T-helper 17 cell (primary cell): ENCODE data around the gene COL26A1. TPM values are rescaled to one million over a fixed set of nuclear protein-coding genes. Genes with fewer than 3 reads are reported as not detected.
"Not testable (repeated sequence)": the region's sequence is repeated elsewhere in the genome, so short reads cannot be mapped to it uniquely, and the experiment has no call there.

Experiments
- ATAC-seq: fragments of 150-1000 bp; cut with Tn5 transposase; 2 replicates; pipeline ENCODE4 v1.10.0; 2021; ENCODE audit warnings: mild to moderate bottlenecking, moderate library complexity
- DNase-seq, 3 donors: peaks; one replicate each; pipeline versions ENCODE4 v3.0.0 to v3.0.0-alpha.2; 2020 to 2021
- H3K9me3 ChIP-seq: one replicate; pipeline ENCODE4 v1.7.0; 2013; ENCODE audit warnings: low read length, mild to moderate bottlenecking; ENCODE audit not compliant: control insufficient read depth, poor library complexity, severe bottlenecking
- H3K27ac Mint-ChIP-seq: one replicate; pipeline ENCODE4 v1.8.0; 2022; ENCODE audit warnings: mild to moderate bottlenecking, moderate library complexity, mixed read lengths
- H3K27me3 Mint-ChIP-seq: one replicate; pipeline ENCODE4 v1.8.0; 2022; ENCODE audit warnings: mixed read lengths
- H3K36me3 Mint-ChIP-seq: one replicate; pipeline ENCODE4 v1.8.0; 2022; ENCODE audit warnings: low read depth, mixed read lengths
- H3K4me1 Mint-ChIP-seq: one replicate; pipeline ENCODE4 v1.8.0; 2022; ENCODE audit warnings: mild to moderate bottlenecking, mixed read lengths
- H3K4me3 Mint-ChIP-seq: one replicate; pipeline ENCODE4 v1.8.0; 2022; ENCODE audit warnings: mild to moderate bottlenecking, moderate library complexity, mixed read lengths
- total RNA-seq, 4 donors: library from RNA in 2 of 4; stranded (reverse) in 2 of 4; gene quantifications; one replicate each; pipeline ENCODE4 v1.2.3 and lab custom pipeline; 2022 to 2026

COL26A1 gene
- total RNA-seq, 2 donors from 2014 or later: not detected

GRCh38 chr7:101598986-101599771 lies 236.5 kb downstream of the COL26A1 start:
- DNase-seq: no peak
- H3K9me3 ChIP-seq: no peaks in the 10 kb centered on the region
- no peak overlapping the region for H3K27ac Mint-ChIP-seq
- no peaks in the 10 kb centered on the region for H3K36me3 Mint-ChIP-seq
- no peak for ATAC-seq
- peaks cover 3% of the 10 kb centered on the region for H3K4me1 Mint-ChIP-seq
- H3K27me3 Mint-ChIP-seq: peaks cover 6% of the 10 kb centered on the region
- no peak overlapping the region for H3K4me3 Mint-ChIP-seq

GRCh38 chr7:101599787-101600186 lies 237.1 kb downstream of the COL26A1 start:
- DNase-seq (no peak), ATAC-seq (no peak)
- no peaks in the 10 kb centered on the region for H3K9me3 ChIP-seq
- Mint-ChIP-seq H3K36me3 (no peaks in the 10 kb centered on the region), H3K27me3 (peaks cover 6% of the 10 kb centered on the region), H3K4me3 (no peak overlapping the region), H3K4me1 (peaks cover under 1% of the 10 kb centered on the region), H3K27ac (no peak overlapping the region)

GRCh38 chr7:101602082-101602481 lies 239.4 kb downstream of the COL26A1 start:
- peaks cover 6% of the 10 kb centered on the region for H3K27me3 Mint-ChIP-seq
- ATAC-seq (no peak), DNase-seq (no peak)
- H3K27ac Mint-ChIP-seq: no peak overlapping the region
- no peaks in the 10 kb centered on the region for H3K4me1 Mint-ChIP-seq
- no peak overlapping the region for H3K4me3 Mint-ChIP-seq
- H3K9me3 ChIP-seq: no peaks in the 10 kb centered on the region
- no peaks in the 10 kb centered on the region for H3K36me3 Mint-ChIP-seq

- Mint-ChIP-seq H3K27ac (no peak overlapping the region), H3K4me3 (no peak overlapping the region), H3K4me1 (no peaks in the 10 kb centered on the region), H3K36me3 (no peaks in the 10 kb centered on the region), H3K27me3 (peaks cover 6% of the 10 kb centered on the region)
- ATAC-seq: peak; percentile 81
- no peaks in the 10 kb centered on the region for H3K9me3 ChIP-seq
- peak; percentile 34 to 66 (median 46) for DNase-seq
Observed at GRCh38 chr7:101602484-101603241, 240.0 kb downstream of the COL26A1 start.

GRCh38 chr7:101604331-101604933 lies 241.8 kb downstream of the COL26A1 start:
- Mint-ChIP-seq H3K4me3 (no peak overlapping the region), H3K27me3 (peaks cover 6% of the 10 kb centered on the region), H3K4me1 (no peaks in the 10 kb centered on the region), H3K36me3 (no peaks in the 10 kb centered on the region), H3K27ac (no peak overlapping the region)
- DNase-seq (no peak), ATAC-seq (no peak)
- no peaks in the 10 kb centered on the region for H3K9me3 ChIP-seq

GRCh38 chr7:101604934-101605332 lies 242.3 kb downstream of the COL26A1 start:
- not testable (repeated sequence) for H3K4me1 Mint-ChIP-seq, DNase-seq, H3K27ac Mint-ChIP-seq, ATAC-seq, H3K27me3 Mint-ChIP-seq, H3K4me3 Mint-ChIP-seq, H3K36me3 Mint-ChIP-seq, H3K9me3 ChIP-seq

DNA sequence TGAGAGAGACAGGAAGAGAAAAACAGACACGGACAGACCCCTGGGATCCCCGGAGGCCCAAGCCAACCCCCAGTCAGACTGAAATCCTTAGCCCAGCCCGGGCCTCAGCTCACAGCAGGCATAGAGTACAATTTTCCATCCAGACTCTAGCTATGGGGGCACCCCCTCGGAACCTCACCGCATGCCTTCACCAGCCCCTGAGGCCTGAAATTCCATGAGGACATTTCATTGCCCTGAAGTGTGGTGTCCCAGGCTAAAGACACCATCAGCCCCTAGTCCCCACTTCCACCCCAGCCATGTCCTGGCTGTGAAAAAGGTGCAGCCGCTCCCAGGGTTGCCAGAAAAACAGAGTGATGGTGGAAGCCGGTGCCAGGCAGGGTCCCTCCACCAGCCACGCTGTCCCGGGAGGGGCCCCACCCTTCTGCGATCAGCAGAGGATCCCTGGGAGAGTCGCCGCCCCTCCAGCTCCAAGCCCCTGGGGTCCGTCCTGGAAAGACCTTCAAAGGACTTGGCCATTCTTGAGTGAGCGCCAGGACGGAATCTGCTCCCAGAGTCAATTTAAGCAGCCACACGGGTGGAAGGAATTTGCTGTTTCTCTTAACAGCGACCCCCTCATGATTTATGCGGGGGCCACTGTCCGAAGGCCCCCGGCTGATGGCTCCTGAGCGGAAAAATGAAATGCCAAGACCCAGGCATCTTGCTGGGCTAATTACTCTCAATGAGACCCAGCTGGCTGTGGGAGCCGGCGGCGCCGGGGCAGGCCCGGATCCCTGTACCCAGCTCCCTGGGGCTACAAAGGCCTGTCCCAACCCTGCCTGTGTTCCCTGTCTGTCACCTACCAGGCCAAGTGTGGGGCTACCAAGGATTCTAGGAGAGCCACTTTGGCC lies 243.2 kb downstream of the COL26A1 start:
- Mint-ChIP-seq H3K27ac (no peak overlapping the region), H3K4me1 (no peaks in the 10 kb centered on the region), H3K36me3 (no peaks in the 10 kb centered on the region), H3K4me3 (no peak overlapping the region), H3K27me3 (peaks cover 6% of the 10 kb centered on the region)
- no peak for ATAC-seq
- no peaks in the 10 kb centered on the region for H3K9me3 ChIP-seq
- no peak for DNase-seq

- Mint-ChIP-seq H3K27ac (no peak overlapping the region), H3K36me3 (no peaks in the 10 kb centered on the region), H3K4me1 (no peaks in the 10 kb centered on the region), H3K27me3 (peaks cover 6% of the 10 kb centered on the region), H3K4me3 (no peak overlapping the region)
- H3K9me3 ChIP-seq: no peaks in the 10 kb centered on the region
- ATAC-seq (no peak), DNase-seq (no peak)
Observed at GRCh38 chr7:101606498-101606923, 243.8 kb downstream of the COL26A1 start.

Other genes with a start within 250 kb of the COL26A1 start
- gene SERPINE1, start 235.8 kb upstream of the COL26A1 start, total RNA-seq: 1 to 10 TPM in 1 of 2 donors, under 1 TPM in 1; 0.32 to 2.5 TPM
- 10 to 100 TPM in 1 of 2 donors, 1 to 10 TPM in 1; 9.7 to 11.7 TPM for gene AP1S1, start 208.4 kb upstream of the COL26A1 start, total RNA-seq
- not detected for gene VGF, start 197.3 kb upstream of the COL26A1 start, total RNA-seq
- gene NAT16, start 182.6 kb upstream of the COL26A1 start, total RNA-seq: not detected
- not detected for gene MOGAT3, start 161.8 kb upstream of the COL26A1 start, total RNA-seq
- gene PLOD3, start 145.3 kb upstream of the COL26A1 start, total RNA-seq: 10 to 100 TPM; 39.0 to 44.7 TPM
- 10 to 100 TPM; 38.7 to 42.4 TPM for gene ZNHIT1, start 144.7 kb upstream of the COL26A1 start, total RNA-seq
- gene CLDN15, start 125.1 kb upstream of the COL26A1 start, total RNA-seq: 10 to 100 TPM; 17.3 to 23.0 TPM
- 10 to 100 TPM; 80.5 to 90.7 TPM for gene FIS1, start 117.8 kb upstream of the COL26A1 start, total RNA-seq
- gene IFT22, start 41.1 kb upstream of the COL26A1 start, total RNA-seq: 1 to 10 TPM; 5.2 to 6.0 TPM